K562 (cell line): ENCODE measurements around the gene GARIN5B. TPM values are rescaled to one million over a fixed set of nuclear protein-coding genes. Genes with fewer than 3 reads are reported as not detected.

Source experiments
- AFF1 ChIP-seq, 2 experiments: fragments of 450-650 bp; IDR thresholded peaks; 2 replicates each; pipeline ENCODE4 v1.6.1; 2018; ENCODE audit warnings: mild to moderate bottlenecking in 2 of 2, low read depth in 1 of 2; ENCODE audit not compliant: partially characterized antibody in 2 of 2
- ARID2 ChIP-seq: fragments of 450-650 bp; IDR thresholded peaks from 2 replicates; pipeline ENCODE4 v1.6.1; 2017; ENCODE audit warnings: antibody characterized with exemption, mild to moderate bottlenecking
- ARNT ChIP-seq, 2 experiments: fragments of 450-650 bp; IDR thresholded peaks; 2 replicates each; pipeline ENCODE4 v1.6.1; 2016; ENCODE audit warnings: mild to moderate bottlenecking in 1 of 2
- CBFA2T3 ChIP-seq: fragments of 450-650 bp; IDR thresholded peaks from 2 replicates; pipeline ENCODE4 v1.6.1; 2017
- DACH1 ChIP-seq: fragments of 450-650 bp; IDR thresholded peaks from 2 replicates; pipeline ENCODE4 v1.6.1; 2018; ENCODE audit not compliant: partially characterized antibody
- DIDO1 ChIP-seq: fragments of 450-650 bp; IDR thresholded peaks from 2 replicates; pipeline ENCODE4 v1.6.1; 2016; ENCODE audit warnings: low read depth, missing biosample characterization, missing genetic modification characterization
- E2F5 ChIP-seq: sonication (generic); formaldehyde crosslinking; IDR thresholded peaks from 2 replicates; pipeline ENCODE4 v1.8.0; 2022; ENCODE audit warnings: mild to moderate bottlenecking, missing genetic modification reagents
- FOXK2 ChIP-seq, 2 experiments: fragments of 450-650 bp; IDR thresholded peaks in 1 of 2; conservative IDR thresholded peaks in 1 of 2; 2 replicates each; pipeline ENCODE4 v1.6.1; 2016; ENCODE audit warnings: low read depth in 2 of 2, mild to moderate bottlenecking in 1 of 2
- GATA2 ChIP-seq: sonication (generic); formaldehyde crosslinking; IDR thresholded peaks from 2 replicates; pipeline ENCODE4 v1.4.0; 2020; ENCODE audit warnings: mild to moderate bottlenecking, missing genetic modification reagents
- HBP1 ChIP-seq: fragments of 450-650 bp; formaldehyde crosslinking; IDR thresholded peaks from 2 replicates; pipeline ENCODE4 v1.4.0; 2022; ENCODE audit warnings: missing genetic modification characterization
- HMBOX1 ChIP-seq: sonication (generic); IDR thresholded peaks from 2 replicates; pipeline ENCODE4 v1.6.1; 2016
- L3MBTL2 ChIP-seq: fragments of 450-650 bp; IDR thresholded peaks from 2 replicates; pipeline ENCODE4 v1.6.1; 2016; ENCODE audit warnings: mild to moderate bottlenecking, moderate library complexity
- NR2C1 ChIP-seq, 2 experiments: fragments of 450-650 bp; IDR thresholded peaks; 2 replicates each; pipeline ENCODE4 v1.6.1; 2017; ENCODE audit warnings: mild to moderate bottlenecking in 2 of 2, antibody characterized with exemption in 1 of 2, inconsistent platforms in 1 of 2, missing compliant biosample characterization in 1 of 2, missing genetic modification characterization in 1 of 2
- PCBP1 ChIP-seq: fragments of 200-400 bp; formaldehyde crosslinking; IDR thresholded peaks from 2 replicates; pipeline ENCODE4 v1.6.1; 2018; ENCODE audit warnings: mild to moderate bottlenecking, low read depth, low read length; ENCODE audit not compliant: poor library complexity, severe bottlenecking
- RFX5 ChIP-seq: IDR thresholded peaks from 2 replicates; pipeline ENCODE4 v1.6.1; 2011; ENCODE audit warnings: low read depth, mild to moderate bottlenecking, improper control_type of control experiment, low read length
- SMAD4 ChIP-seq: fragments of 250-450 bp; sonication (Bioruptor Pico); conservative IDR thresholded peaks from 2 replicates; pipeline ENCODE4 v1.8.0; 2021; ENCODE audit warnings: inconsistent platforms, mild to moderate bottlenecking, moderate library complexity
- TAF1 ChIP-seq: IDR thresholded peaks from 2 replicates; pipeline ENCODE4 v1.6.1; 2011; ENCODE audit warnings: mild to moderate bottlenecking, low read length, moderate library complexity; ENCODE audit not compliant: insufficient read depth, control insufficient read depth, severe bottlenecking; ENCODE audit errors: extremely low read depth
- ZNF253 ChIP-seq: fragments of 250-450 bp; sonication (Bioruptor Pico); conservative IDR thresholded peaks from 2 replicates; pipeline ENCODE4 v1.6.1; 2021; ENCODE audit warnings: mild to moderate bottlenecking
- ZNF551 ChIP-seq: fragments of 250-450 bp; sonication (Bioruptor Pico); IDR thresholded peaks from 2 replicates; pipeline ENCODE4 v1.5.0; 2021; ENCODE audit warnings: mild to moderate bottlenecking, moderate library complexity
- ZNF561 ChIP-seq: fragments of 450-650 bp; formaldehyde crosslinking; conservative IDR thresholded peaks from 2 replicates; pipeline ENCODE4 v1.4.0; 2020; ENCODE audit warnings: mild to moderate bottlenecking, moderate library complexity
- polyA plus RNA-seq, 8 experiments: library from polyadenylated mRNA; depleted of rRNA in 4 of 8; stranded (reverse) in 5 of 8; unstranded in 3 of 8; fragments of >200 nt; fragmentation: Nextera tagmentation in 2 of 8; fragmentation: Illumina TruSeq in 1 of 8; extraction: Ambion mirVana in 2 of 8; extraction: Trizol in 1 of 8; gene quantifications; 2 replicates each; pipeline versions ENCODE4 v1.2.1 to v1.2.3, GENCODE V29; 2011 to 2014; ENCODE audit warnings: inconsistent platforms in 1 of 8, missing spikeins in 1 of 8
- total RNA-seq, 7 experiments: library from RNA; depleted of rRNA in 6 of 7; stranded (reverse); fragments of >200 nt in 6 of 7; fragmentation: Illumina TruSeq in 2 of 7; extraction: Trizol in 2 of 7; gene quantifications; 2 replicates each; pipeline versions ENCODE4 v1.2.1 to v1.2.3, GENCODE V29; 2011 to 2021; ENCODE audit warnings: low replicate concordance in 1 of 7

Gene GARIN5B
- total and polyA plus RNA-seq, 9 of the 15 experiments (the other 6 are each of a cell fraction or from before 2014, with no cell fraction given), result not detected

GRCh38 chr19:55339105-55339888 lies 23.8 kb downstream of the GARIN5B start, which contains the start of gene KMT5C (continued):
- TF ChIP-seq AFF1 (IDR thresholded peaks at IDR 0.05; ENCODE audit: low read depth in 1 of 2, partially characterized antibody in 2 of 2) (no peak), ARNT (IDR thresholded peaks at IDR 0.05) (0 out of 4 replicates have a peak, but pooled peaks of 1 of the 2 experiments have one; percentile 8), ZNF561 (CRISPR knock-in tag) (no peak), CBFA2T3 (no peak), HBP1 (CRISPR knock-in tag) (no peak), RFX5 (peak; percentile 63; the same call in 1 of the 2 replicates), DIDO1 (no peak), PCBP1 (peak; percentile 72), E2F5 (CRISPR knock-in tag) (no peak), FOXK2 (conservative IDR thresholded peaks at IDR 0.05 in 1 of 2, IDR thresholded peaks at IDR 0.05 in 1 of 2; ENCODE audit: low read depth in 2 of 2) (peak; percentile 61 to 78), GATA2 (no peak), ZNF551 (CRISPR knock-in tag) (no peak), DACH1 (no peak), SMAD4 (CRISPR knock-in tag) (peak; percentile 57), HMBOX1 (no peak), ZNF253 (CRISPR knock-in tag) (no peak), ARID2 (no peak), L3MBTL2 (peak; percentile 80), NR2C1 (IDR thresholded peaks at IDR 0.05) (no peak), NR2C1 (tag; IDR thresholded peaks at IDR 0.05) (no peak), TAF1 (peak; percentile 79)
